H9 (cell line): ENCODE data around the gene DPM2. TPM values are rescaled to one million over a fixed set of nuclear protein-coding genes. Genes with fewer than 3 reads are reported as not detected.
A peak's percentile ranks its signal among the peaks of the same experiment; 100 is the strongest.

Experiments used
- DNase-seq: peaks from one replicate; pipeline ENCODE4 v3.0.0-alpha.2; 2017
- H2AFZ ChIP-seq: one replicate; pipeline ENCODE4 v1.6.1; 2013; ENCODE audit warnings: mild to moderate bottlenecking, low read length, control low read depth, moderate library complexity
- H2AK5ac ChIP-seq: 2 replicates; pipeline ENCODE4 v1.6.1; 2013; ENCODE audit warnings: low read length, control low read depth, mixed read lengths; ENCODE audit not compliant: insufficient read length
- H2BK120ac ChIP-seq: one replicate; pipeline ENCODE4 v1.6.1; 2013; ENCODE audit warnings: low read depth, mild to moderate bottlenecking, low read length, control low read depth, inconsistent platforms; ENCODE audit not compliant: poor library complexity, severe bottlenecking
- H2BK12ac ChIP-seq: 2 replicates; pipeline ENCODE4 v1.6.1; 2013; ENCODE audit warnings: low read length, control low read depth, mixed read lengths, low read depth; ENCODE audit not compliant: insufficient read length
- H2BK15ac ChIP-seq: 2 replicates; pipeline ENCODE4 v1.6.1; 2013; ENCODE audit warnings: low read depth, low read length, control low read depth
- H2BK20ac ChIP-seq: one replicate; pipeline ENCODE4 v1.6.1; 2013; ENCODE audit warnings: low read depth, mild to moderate bottlenecking, low read length, control low read depth, inconsistent platforms; ENCODE audit not compliant: poor library complexity, severe bottlenecking
- H2BK5ac ChIP-seq: 2 replicates; pipeline ENCODE4 v1.6.1; 2013; ENCODE audit warnings: low read length, control low read depth, mixed read lengths; ENCODE audit not compliant: insufficient read length
- H3K14ac ChIP-seq: 2 replicates; pipeline ENCODE4 v1.6.1; 2013; ENCODE audit warnings: low read length, control low read depth; ENCODE audit not compliant: insufficient read depth
- H3K18ac ChIP-seq: 2 replicates; pipeline ENCODE4 v1.6.1; 2013; ENCODE audit warnings: low read depth, mild to moderate bottlenecking, mixed read lengths, low read length, control low read depth; ENCODE audit not compliant: insufficient read length
- H3K23ac ChIP-seq: 2 replicates; pipeline ENCODE4 v1.6.1; 2013; ENCODE audit warnings: low read length, control low read depth, mixed read lengths, low read depth; ENCODE audit not compliant: insufficient read length
- H3K23me2 ChIP-seq: 2 replicates; pipeline ENCODE4 v1.6.1; 2013; ENCODE audit warnings: low read depth, mild to moderate bottlenecking, mixed read lengths, low read length, control low read depth; ENCODE audit not compliant: insufficient read length, poor library complexity, severe bottlenecking
- H3K27ac ChIP-seq: 2 replicates; pipeline ENCODE4 v1.5.1; 2013; ENCODE audit warnings: low read length, control low read depth, mixed read lengths, low read depth; ENCODE audit not compliant: insufficient read length
- H3K27me3 ChIP-seq: 2 replicates; pipeline ENCODE4 v1.6.1; 2013; ENCODE audit warnings: low read length, control low read depth, inconsistent platforms; ENCODE audit not compliant: insufficient read depth
- H3K4ac ChIP-seq: 2 replicates; pipeline ENCODE4 v1.6.1; 2013; ENCODE audit warnings: low read depth, mild to moderate bottlenecking, control low read depth, inconsistent platforms, low read length, moderate library complexity
- H3K4me1 ChIP-seq: 2 replicates; pipeline ENCODE4 v1.6.1; 2013; ENCODE audit warnings: low read length, control low read depth, inconsistent platforms; ENCODE audit not compliant: insufficient read depth
- H3K4me2 ChIP-seq: 2 replicates; pipeline ENCODE4 v1.6.1; 2013; ENCODE audit warnings: low read length, control low read depth, mixed read lengths; ENCODE audit not compliant: insufficient read length, insufficient read depth
- H3K56ac ChIP-seq: 2 replicates; pipeline ENCODE4 v1.6.1; 2013; ENCODE audit warnings: low read depth, mild to moderate bottlenecking, mixed read lengths, low read length, control low read depth; ENCODE audit not compliant: insufficient read length
- H3K79me1 ChIP-seq: 2 replicates; pipeline ENCODE4 v1.6.1; 2013; ENCODE audit warnings: low read depth, mild to moderate bottlenecking, moderate library complexity, low read length, control low read depth, inconsistent platforms; ENCODE audit not compliant: insufficient read depth, poor library complexity, severe bottlenecking
- H3K79me2 ChIP-seq: 2 replicates; pipeline ENCODE4 v1.6.1; 2013; ENCODE audit warnings: low read length, control low read depth, inconsistent platforms; ENCODE audit not compliant: insufficient read depth
- H3K9ac ChIP-seq: 2 replicates; pipeline ENCODE4 v1.6.1; 2013; ENCODE audit warnings: low read length, control low read depth, mixed read lengths; ENCODE audit not compliant: insufficient read length; ENCODE audit errors: extremely low read depth
- H3K9me3 ChIP-seq: one replicate; pipeline ENCODE4 v1.6.1; 2013; ENCODE audit warnings: low read depth, low read length, inconsistent platforms; ENCODE audit not compliant: control insufficient read depth
- H3T11ph ChIP-seq: one replicate; pipeline ENCODE4 v1.6.1; 2013; ENCODE audit warnings: mild to moderate bottlenecking, low read length, control low read depth, inconsistent platforms
- H4K20me1 ChIP-seq: one replicate; pipeline ENCODE4 v1.6.1; 2013; ENCODE audit not compliant: control insufficient read depth, insufficient read length, insufficient read depth
- H4K5ac ChIP-seq: 2 replicates; pipeline ENCODE4 v1.6.1; 2013; ENCODE audit warnings: low read depth, mild to moderate bottlenecking, mixed read lengths, low read length, control low read depth; ENCODE audit not compliant: insufficient read length
- H4K8ac ChIP-seq: replicated peaks from 2 replicates; pipeline ENCODE4 v1.6.1; 2013; ENCODE audit warnings: low read length, control low read depth, mixed read lengths, low read depth; ENCODE audit not compliant: insufficient read length
- H4K91ac ChIP-seq: 2 replicates; pipeline ENCODE4 v1.6.1; 2013; ENCODE audit warnings: low read depth, mild to moderate bottlenecking, moderate library complexity, mixed read lengths, low read length, control low read depth; ENCODE audit not compliant: insufficient read length
- H3K27ac Mint-ChIP-seq, 3 experiments: 2 replicates in 2 of 3; 3 replicates in 1 of 3; pipeline ENCODE4 v1.8.0; 2020 to 2021; ENCODE audit warnings: mixed read lengths in 3 of 3, mild to moderate bottlenecking in 1 of 3, moderate library complexity in 1 of 3
- H3K27me3 Mint-ChIP-seq: 2 replicates; pipeline ENCODE4 v1.8.0; 2021; ENCODE audit warnings: low read depth, mild to moderate bottlenecking, moderate library complexity, mixed read lengths
- H3K36me3 Mint-ChIP-seq, 3 experiments: 2 replicates in 2 of 3; 3 replicates in 1 of 3; pipeline ENCODE4 v1.8.0; 2020 to 2021; ENCODE audit warnings: low read depth in 3 of 3, mixed read lengths in 3 of 3; ENCODE audit not compliant: insufficient read depth in 1 of 3
- H3K4me1 Mint-ChIP-seq, 2 experiments: 2 replicates each; pipeline ENCODE4 v1.8.0; 2020; ENCODE audit warnings: mixed read lengths in 2 of 2
- H3K4me3 Mint-ChIP-seq, 2 experiments: 2 replicates in 1 of 2; 3 replicates in 1 of 2; pipeline ENCODE4 v1.8.0; 2020 to 2021; ENCODE audit warnings: mild to moderate bottlenecking in 2 of 2, mixed read lengths in 2 of 2, moderate library complexity in 1 of 2
- H3K9me3 Mint-ChIP-seq, 2 experiments: 2 replicates in 1 of 2; 3 replicates in 1 of 2; pipeline ENCODE4 v1.8.0; 2020; ENCODE audit warnings: mild to moderate bottlenecking in 2 of 2, mixed read lengths in 2 of 2, moderate library complexity in 1 of 2
- CTCF ChIP-seq: fragments of 200-600 bp; sonication (generic); conservative IDR thresholded peaks from 3 replicates; pipeline ENCODE4 v1.8.0; 2021; ENCODE audit warnings: antibody characterized with exemption, mild to moderate bottlenecking
- WGBS: extraction: QIAGEN DNeasy Blood & Tissue Kit; methylation state at CpG from one replicate; pipeline ENCODE4 v1.1.7; 2013; ENCODE audit warnings: missing lambda C conversion rate, low lambda C conversion rate, mixed read lengths; ENCODE audit not compliant: insufficient read length; ENCODE audit errors: extremely low coverage; 5-methylcytosine and 5-hydroxymethylcytosine counted together
- total RNA-seq: library from RNA; stranded (reverse); gene quantifications from 2 replicates; pipeline ENCODE4 v1.2.1, GENCODE V29; 2021

The DPM2 gene
- total RNA-seq, 1 experiment from 2014 or later, result 46.1 TPM

- Histone ChIP-seq H4K5ac (no peak overlapping the region), H4K91ac (no peak overlapping the region), H3T11ph (no peak overlapping the region), H3K4ac (no peak overlapping the region), H2BK120ac (no peak overlapping the region), H4K20me1 (no peaks in the 10 kb centered on the region), H3K27ac (no peak overlapping the region), H3K9ac (no peak overlapping the region), H3K18ac (no peak overlapping the region), H2BK15ac (no peak overlapping the region), H3K56ac (no peak overlapping the region), H3K27me3 (no peaks in the 10 kb centered on the region), H3K9me3 (no peaks in the 10 kb centered on the region), H3K4me2 (no peak overlapping the region), H3K79me1 (no peaks in the 10 kb centered on the region), H2BK5ac (no peak overlapping the region), H3K4me1 (peaks cover 3% of the 10 kb centered on the region), H2AFZ (no peak overlapping the region), H3K23me2 (peaks cover 19% of the 10 kb centered on the region), H2BK12ac (no peak overlapping the region), H2BK20ac (no peak overlapping the region), H3K14ac (no peak overlapping the region), H2AK5ac (no peak overlapping the region), H4K8ac (no peak overlapping the region), H3K79me2 (peaks cover 4% of the 10 kb centered on the region; the same call in 1 of the 2 replicates), H3K23ac (no peak overlapping the region)
- no CpG with 5 or more reads among the region's 1 CpG for WGBS
- H3K9me3 Mint-ChIP-seq, result no peaks in the 10 kb centered on the region
- no peaks in the 10 kb centered on the region; a peak in 1 of 7 replicates for H3K36me3 Mint-ChIP-seq
- DNase-seq, result no peak
- no peaks in the 10 kb centered on the region for H3K27me3 Mint-ChIP-seq
- H3K4me3 Mint-ChIP-seq, result no peak overlapping the region
- no peak for TF ChIP-seq CTCF
- peak overlapping the region in 1 of 3 experiments; percentile 30; a peak in 2 of 7 replicates for H3K27ac Mint-ChIP-seq
- H3K4me1 Mint-ChIP-seq, result peaks cover 26 to 41% of the 10 kb centered on the region in 2 experiments
Observed at GRCh38 chr9:127982912-127983311, 45.3 kb upstream of the DPM2 start.
